ENCODE data around the gene SUSD6.

SUSD6 gene, protein sequence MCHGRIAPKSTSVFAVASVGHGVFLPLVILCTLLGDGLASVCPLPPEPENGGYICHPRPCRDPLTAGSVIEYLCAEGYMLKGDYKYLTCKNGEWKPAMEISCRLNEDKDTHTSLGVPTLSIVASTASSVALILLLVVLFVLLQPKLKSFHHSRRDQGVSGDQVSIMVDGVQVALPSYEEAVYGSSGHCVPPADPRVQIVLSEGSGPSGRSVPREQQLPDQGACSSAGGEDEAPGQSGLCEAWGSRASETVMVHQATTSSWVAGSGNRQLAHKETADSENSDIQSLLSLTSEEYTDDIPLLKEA

DNA sequence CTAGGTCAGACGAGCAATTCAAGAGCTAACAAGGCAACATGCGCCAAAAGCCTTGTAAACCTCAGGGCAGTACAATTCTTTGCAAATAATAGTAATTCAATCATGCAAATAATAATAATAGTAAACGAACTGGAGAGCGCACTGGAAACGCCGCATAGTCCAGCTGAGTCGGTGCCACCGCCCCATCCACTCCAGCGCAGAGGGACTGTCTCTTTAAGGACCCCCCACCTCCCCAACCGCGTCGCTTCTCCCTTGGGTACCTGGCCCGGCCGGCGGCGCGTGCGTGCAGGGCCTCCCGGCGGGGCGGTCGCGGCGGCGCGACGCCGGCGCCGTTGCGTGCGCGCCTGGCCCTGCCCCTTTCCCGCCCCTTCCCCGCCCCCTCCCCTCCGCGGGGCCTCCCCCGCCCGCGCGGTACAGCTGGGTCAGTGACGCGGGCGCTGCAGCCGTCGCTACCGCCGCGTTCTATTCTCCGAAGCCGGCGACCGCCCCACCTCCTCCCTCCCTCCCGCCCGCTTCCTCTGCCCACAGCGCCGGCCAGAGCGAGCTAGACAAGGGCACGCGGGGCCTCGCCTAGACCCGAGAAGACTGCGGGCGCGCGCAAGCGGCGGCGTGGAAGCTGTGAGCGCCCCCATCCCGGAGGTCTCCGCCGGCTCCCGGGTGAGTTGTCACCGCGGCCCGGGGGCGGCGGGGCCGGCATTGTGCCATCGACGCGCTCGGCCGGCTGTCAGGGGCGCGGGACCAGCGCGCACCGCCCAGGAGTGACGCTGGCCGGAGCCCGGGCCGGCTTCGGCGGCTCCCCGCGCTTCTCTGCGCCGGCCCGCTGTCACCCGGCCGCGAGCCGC is at the start of gene SUSD6:
Gene SUSD6, plus strand, starts transcription at position 425 of the 842 bp plus-strand sequence. CDS start 46,997 bp downstream, outside the sequence.
- peak within 1 kb of the TSS; percentile 96 for H3K4me3 ChIP-seq (replicated peaks; ENCODE audit: low read depth, low read length)
- TF ChIP-seq, protein P1, sequence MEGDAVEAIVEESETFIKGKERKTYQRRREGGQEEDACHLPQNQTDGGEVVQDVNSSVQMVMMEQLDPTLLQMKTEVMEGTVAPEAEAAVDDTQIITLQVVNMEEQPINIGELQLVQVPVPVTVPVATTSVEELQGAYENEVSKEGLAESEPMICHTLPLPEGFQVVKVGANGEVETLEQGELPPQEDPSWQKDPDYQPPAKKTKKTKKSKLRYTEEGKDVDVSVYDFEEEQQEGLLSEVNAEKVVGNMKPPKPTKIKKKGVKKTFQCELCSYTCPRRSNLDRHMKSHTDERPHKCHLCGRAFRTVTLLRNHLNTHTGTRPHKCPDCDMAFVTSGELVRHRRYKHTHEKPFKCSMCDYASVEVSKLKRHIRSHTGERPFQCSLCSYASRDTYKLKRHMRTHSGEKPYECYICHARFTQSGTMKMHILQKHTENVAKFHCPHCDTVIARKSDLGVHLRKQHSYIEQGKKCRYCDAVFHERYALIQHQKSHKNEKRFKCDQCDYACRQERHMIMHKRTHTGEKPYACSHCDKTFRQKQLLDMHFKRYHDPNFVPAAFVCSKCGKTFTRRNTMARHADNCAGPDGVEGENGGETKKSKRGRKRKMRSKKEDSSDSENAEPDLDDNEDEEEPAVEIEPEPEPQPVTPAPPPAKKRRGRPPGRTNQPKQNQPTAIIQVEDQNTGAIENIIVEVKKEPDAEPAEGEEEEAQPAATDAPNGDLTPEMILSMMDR (IDR thresholded peaks at IDR 0.05; ENCODE audit: low read length, missing control alignments): no peak
- DNase-seq (ENCODE audit: low read depth): peak; percentile 91

DNA sequence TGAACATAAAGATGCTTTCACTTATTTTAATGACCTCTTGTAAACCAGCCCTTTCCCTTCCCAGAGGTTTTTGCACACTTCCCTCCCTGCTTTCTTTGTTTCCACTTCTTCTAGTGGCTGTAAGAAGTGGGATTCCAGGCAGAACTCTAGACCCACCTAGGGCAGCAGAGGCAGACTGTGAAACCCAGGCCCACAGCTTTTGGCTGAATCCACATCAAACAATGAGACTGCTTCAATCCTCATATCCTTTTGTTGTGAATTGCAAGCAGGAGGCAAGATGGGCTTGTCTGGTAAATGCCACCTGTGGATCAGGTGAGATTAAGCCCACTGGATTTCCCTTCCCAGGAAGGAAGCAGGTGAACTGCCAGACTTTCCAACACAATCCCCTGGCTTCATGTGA is 49.5 kb upstream of the SUSD6 start:
- TF ChIP-seq, protein P1 (IDR thresholded peaks at IDR 0.05; ENCODE audit: low read length, missing control alignments): no peak
- H3K4me3 ChIP-seq (replicated peaks; ENCODE audit: low read depth, low read length): no peak overlapping the region
- no peak for DNase-seq (ENCODE audit: low read depth)

DNA sequence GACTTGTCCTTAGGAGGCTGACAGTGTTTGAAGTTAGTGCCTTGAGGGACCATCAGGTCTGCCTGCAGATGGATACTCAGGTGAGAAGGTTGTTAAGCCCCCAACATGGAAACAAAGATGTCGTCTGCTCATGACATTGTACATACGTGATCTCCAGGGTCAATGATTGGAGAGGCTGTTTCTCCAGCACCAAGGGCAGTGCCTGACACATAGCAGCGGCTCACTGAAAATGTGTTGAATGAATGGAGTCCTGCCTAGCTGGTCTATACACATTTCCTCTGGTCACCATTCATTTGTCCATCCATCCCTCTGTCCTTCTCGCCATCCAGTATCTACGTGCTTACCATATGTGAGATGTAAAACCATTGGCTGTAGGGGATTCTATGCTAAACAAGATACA is 43.8 kb upstream of the SUSD6 start:
- no peak overlapping the region for H3K4me3 ChIP-seq (replicated peaks; ENCODE audit: low read depth, low read length)
- TF ChIP-seq, protein P1 (IDR thresholded peaks at IDR 0.05; ENCODE audit: low read length, missing control alignments): no peak
- DNase-seq (ENCODE audit: low read depth): no peak

DNA sequence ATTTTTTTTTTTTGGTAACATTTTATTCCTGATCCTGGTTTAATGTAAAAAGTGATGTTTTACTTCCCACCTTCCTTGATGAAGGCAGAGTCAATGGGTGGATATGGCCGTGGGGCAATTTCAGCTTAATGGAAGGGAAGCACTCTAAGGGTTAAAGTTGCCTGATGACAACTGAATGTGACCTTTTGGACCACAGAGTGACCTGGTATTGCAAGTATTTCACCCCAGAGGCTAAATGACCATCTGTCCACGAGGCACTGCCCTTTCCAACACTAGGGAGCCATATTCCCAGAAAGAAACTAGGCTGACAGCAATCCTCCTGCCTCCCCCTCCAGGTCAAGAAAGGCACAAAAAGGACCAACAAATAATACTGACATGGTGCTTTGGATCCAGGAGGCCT is 41.5 kb upstream of the SUSD6 start:
- TF ChIP-seq, protein P1 (IDR thresholded peaks at IDR 0.05; ENCODE audit: low read length, missing control alignments): no peak
- no peak overlapping the region for H3K4me3 ChIP-seq (replicated peaks; ENCODE audit: low read depth, low read length)
- no peak for DNase-seq (ENCODE audit: low read depth)

DNA sequence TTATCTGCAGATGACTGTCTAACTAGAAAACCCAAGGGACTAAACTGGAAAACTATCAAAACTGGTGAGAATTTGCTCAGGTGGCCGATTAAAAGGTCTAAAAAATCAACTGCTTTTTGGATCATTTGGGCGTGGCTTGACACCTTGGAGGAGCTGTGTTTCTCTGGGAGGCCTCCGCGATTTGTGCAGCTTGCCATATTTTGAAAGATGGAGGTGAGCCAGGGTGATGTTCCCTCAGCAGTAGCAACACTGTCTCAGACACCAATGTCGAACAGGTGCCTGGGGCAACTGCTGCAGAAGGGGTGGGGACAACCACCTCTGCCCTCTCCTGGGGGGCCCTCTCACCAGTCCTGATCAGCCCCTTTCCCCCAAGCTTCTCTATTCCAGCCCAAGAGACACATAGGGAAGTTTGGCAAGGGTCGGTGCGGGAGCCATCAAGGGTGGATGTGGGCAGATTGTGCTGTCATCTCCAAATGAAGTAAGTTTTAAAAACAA is 40.5 kb upstream of the SUSD6 start:
- no peak overlapping the region for H3K4me3 ChIP-seq (replicated peaks; ENCODE audit: low read depth, low read length)
- no peak for DNase-seq (ENCODE audit: low read depth)
- TF ChIP-seq, protein P1 (IDR thresholded peaks at IDR 0.05; ENCODE audit: low read length, missing control alignments): no peak

DNA sequence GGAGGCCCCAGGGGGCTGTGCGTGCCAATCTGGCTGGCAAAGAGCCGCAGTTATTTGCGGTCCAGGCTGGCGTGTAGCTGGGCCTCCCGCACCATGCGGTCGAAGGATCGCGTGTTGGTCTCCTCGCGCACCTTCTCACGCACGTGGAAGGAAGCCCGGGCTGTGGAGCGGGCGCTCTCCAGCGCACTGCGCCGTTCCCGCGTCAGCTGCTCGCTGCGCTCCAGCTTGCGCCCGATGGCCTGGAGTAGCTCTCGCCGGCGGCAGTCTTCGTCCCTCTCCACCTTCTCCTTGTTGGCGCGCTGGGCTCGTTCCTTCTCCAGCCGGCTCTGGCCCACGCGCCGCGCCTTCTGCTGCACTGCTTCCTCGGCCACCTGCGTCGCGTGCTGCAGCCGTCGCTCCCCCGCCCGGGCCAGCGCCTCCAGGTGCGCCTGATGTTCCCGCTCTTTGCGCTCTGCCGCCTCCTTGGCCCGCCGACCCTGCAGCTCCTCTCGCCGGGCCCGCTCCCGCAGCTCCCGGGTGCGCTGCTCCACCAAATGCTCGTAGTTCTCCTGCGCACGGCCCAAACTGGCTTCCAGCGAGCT is 39.9 kb upstream of the SUSD6 start:
- DNase-seq (ENCODE audit: low read depth): no peak
- TF ChIP-seq, protein P1 (IDR thresholded peaks at IDR 0.05; ENCODE audit: low read length, missing control alignments): no peak
- H3K4me3 ChIP-seq (replicated peaks; ENCODE audit: low read depth, low read length): no peak overlapping the region
